H1 (cell line): ENCODE data around the gene ARHGAP28. TPM values are rescaled to one million over a fixed set of nuclear protein-coding genes. Genes with fewer than 3 reads are reported as not detected.

Experiments
- CTCF ChIP-seq, 3 experiments: IDR thresholded peaks; 1 replicate in 2 of 3; 2 replicates in 1 of 3; pipeline versions ENCODE4 v1.5.1 to v1.6.1; 2011; ENCODE audit warnings: low read length in 3 of 3, mild to moderate bottlenecking in 3 of 3, inconsistent platforms in 2 of 3, low read depth in 1 of 3, moderate library complexity in 1 of 3; ENCODE audit not compliant: insufficient read depth in 1 of 3; ENCODE audit errors: control extremely low read depth in 1 of 3
- HDAC6 ChIP-seq: IDR thresholded peaks from one replicate; pipeline ENCODE4 v1.7.1; 2012; ENCODE audit warnings: low read depth, mild to moderate bottlenecking, inconsistent platforms, low read length, moderate library complexity
- JUND ChIP-seq: IDR thresholded peaks from 2 replicates; pipeline ENCODE4 v1.6.1; 2011; ENCODE audit warnings: mild to moderate bottlenecking, improper control_type of control experiment, low read length
- NANOG ChIP-seq: IDR thresholded peaks from 2 replicates; pipeline ENCODE4 v1.6.1; 2011; ENCODE audit warnings: low read length, low read depth, mild to moderate bottlenecking, inconsistent platforms; ENCODE audit not compliant: insufficient read depth, poor library complexity, severe bottlenecking
- POU5F1 ChIP-seq: IDR thresholded peaks from 2 replicates; pipeline ENCODE4 v1.6.1; 2011; ENCODE audit warnings: low read depth, mild to moderate bottlenecking, low read length, moderate library complexity
- polyA plus RNA-seq, 7 experiments: library from polyadenylated mRNA; depleted of rRNA in 3 of 7; stranded (reverse) in 5 of 7; unstranded in 2 of 7; fragments of >200 nt in 5 of 7; fragments of 200-250 nt in 2 of 7; gene quantifications; 1 replicate in 5 of 7; 2 replicates in 1 of 7; 4 replicates in 1 of 7; pipeline versions ENCODE4 v1.2.1 to v1.2.3, GENCODE V29; 2011 to 2013; ENCODE audit warnings: missing spikeins in 2 of 7, mixed read lengths in 2 of 7
- total RNA-seq: library from RNA; stranded (reverse); fragmentation: NEBNext Ultra II Directional; extraction: Animal tissue kit (Norgen Biotek cat#: 25700); gene quantifications from 2 replicates; pipeline ENCODE4 v1.2.1, GENCODE V29; 2021

Gene ARHGAP28
- total and polyA plus RNA-seq, 2 of the 8 experiments (the other 6 are each of a cell fraction or from before 2014, with no cell fraction given): 2.9 to 14.4 TPM

GRCh38 chr18:6917072-6917471, 187.6 kb downstream of the ARHGAP28 start (continued):
- TF ChIP-seq NANOG: no peak
- no peak for TF ChIP-seq POU5F1
- TF ChIP-seq CTCF (IDR thresholded peaks at IDR 0.05; ENCODE audit: control extremely low read depth in 1 of 3, insufficient read depth in 1 of 3, low read depth in 1 of 3, low read length in 3 of 3): no peak
- no peak for TF ChIP-seq JUND
- no peak for TF ChIP-seq HDAC6
